ENCODE results near the gene PKMYT1. TPM values are rescaled to one million over a fixed set of nuclear protein-coding genes. Genes with fewer than 3 reads are reported as not detected.

The PKMYT1 gene
- total RNA-seq, 2 experiments from 2014 or later, result 104 to 195 TPM

GRCh38 chr16:2963074-2963722 lies 17.0 kb downstream of the PKMYT1 start:
- ChIA-PET POLR2A (interaction anchor here (0.6 kb wide), 2 partner anchors 15 to 20 kb away, joined by 3 read pairs; no protein-coding TSS in a partner anchor), CTCF (ENCODE audit: unreplicated experiment) (no interaction called here)
- peak overlapping the region; percentile 54 for H3K4me3 ChIP-seq (ENCODE audit: low read depth, low read length, poor library complexity, severe bottlenecking)
- H4K20me1 ChIP-seq (ENCODE audit: insufficient read depth, low read length), result no peaks in the 10 kb centered on the region
- DNase-seq (ENCODE audit: low spot score), result no peak
- no TSS peak for BruUV-seq (replicated peaks)
- TF ChIP-seq EZH2phosphoT487 (IDR thresholded peaks at IDR 0.05; ENCODE audit: borderline replicate concordance, low read depth, low read length), result no peak
- TF ChIP-seq, protein P1, sequence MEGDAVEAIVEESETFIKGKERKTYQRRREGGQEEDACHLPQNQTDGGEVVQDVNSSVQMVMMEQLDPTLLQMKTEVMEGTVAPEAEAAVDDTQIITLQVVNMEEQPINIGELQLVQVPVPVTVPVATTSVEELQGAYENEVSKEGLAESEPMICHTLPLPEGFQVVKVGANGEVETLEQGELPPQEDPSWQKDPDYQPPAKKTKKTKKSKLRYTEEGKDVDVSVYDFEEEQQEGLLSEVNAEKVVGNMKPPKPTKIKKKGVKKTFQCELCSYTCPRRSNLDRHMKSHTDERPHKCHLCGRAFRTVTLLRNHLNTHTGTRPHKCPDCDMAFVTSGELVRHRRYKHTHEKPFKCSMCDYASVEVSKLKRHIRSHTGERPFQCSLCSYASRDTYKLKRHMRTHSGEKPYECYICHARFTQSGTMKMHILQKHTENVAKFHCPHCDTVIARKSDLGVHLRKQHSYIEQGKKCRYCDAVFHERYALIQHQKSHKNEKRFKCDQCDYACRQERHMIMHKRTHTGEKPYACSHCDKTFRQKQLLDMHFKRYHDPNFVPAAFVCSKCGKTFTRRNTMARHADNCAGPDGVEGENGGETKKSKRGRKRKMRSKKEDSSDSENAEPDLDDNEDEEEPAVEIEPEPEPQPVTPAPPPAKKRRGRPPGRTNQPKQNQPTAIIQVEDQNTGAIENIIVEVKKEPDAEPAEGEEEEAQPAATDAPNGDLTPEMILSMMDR (conservative IDR thresholded peaks at IDR 0.05; ENCODE audit: low read length), result no peak
- H3K4me1 ChIP-seq (ENCODE audit: insufficient read depth, low read length, poor library complexity, severe bottlenecking), result peaks cover 55% of the 10 kb centered on the region
- H3K79me2 ChIP-seq (ENCODE audit: insufficient read depth, low read depth, low read length), result no peaks in the 10 kb centered on the region
- no peak overlapping the region for H3K27ac ChIP-seq (ENCODE audit: low read depth, low read length, poor library complexity, severe bottlenecking)
- intact Hi-C loops (cut with micrococcal nuclease; ENCODE audit: unreplicated experiment), result loop anchor here (5.0 kb wide), 1 partner anchor 36 kb away; no protein-coding TSS in a partner anchor
- H2AFZ ChIP-seq (ENCODE audit: low read length), result no peak overlapping the region
- H3K36me3 ChIP-seq (ENCODE audit: insufficient read depth, low read length), result no peaks in the 10 kb centered on the region
- H3K4me2 ChIP-seq (ENCODE audit: low read length), result peak overlapping the region; percentile 65
- H3K9me2 ChIP-seq (ENCODE audit: insufficient read depth, low read length), result no peaks in the 10 kb centered on the region
- no peaks in the 10 kb centered on the region for H3K9me3 ChIP-seq (ENCODE audit: low read length)

DNA sequence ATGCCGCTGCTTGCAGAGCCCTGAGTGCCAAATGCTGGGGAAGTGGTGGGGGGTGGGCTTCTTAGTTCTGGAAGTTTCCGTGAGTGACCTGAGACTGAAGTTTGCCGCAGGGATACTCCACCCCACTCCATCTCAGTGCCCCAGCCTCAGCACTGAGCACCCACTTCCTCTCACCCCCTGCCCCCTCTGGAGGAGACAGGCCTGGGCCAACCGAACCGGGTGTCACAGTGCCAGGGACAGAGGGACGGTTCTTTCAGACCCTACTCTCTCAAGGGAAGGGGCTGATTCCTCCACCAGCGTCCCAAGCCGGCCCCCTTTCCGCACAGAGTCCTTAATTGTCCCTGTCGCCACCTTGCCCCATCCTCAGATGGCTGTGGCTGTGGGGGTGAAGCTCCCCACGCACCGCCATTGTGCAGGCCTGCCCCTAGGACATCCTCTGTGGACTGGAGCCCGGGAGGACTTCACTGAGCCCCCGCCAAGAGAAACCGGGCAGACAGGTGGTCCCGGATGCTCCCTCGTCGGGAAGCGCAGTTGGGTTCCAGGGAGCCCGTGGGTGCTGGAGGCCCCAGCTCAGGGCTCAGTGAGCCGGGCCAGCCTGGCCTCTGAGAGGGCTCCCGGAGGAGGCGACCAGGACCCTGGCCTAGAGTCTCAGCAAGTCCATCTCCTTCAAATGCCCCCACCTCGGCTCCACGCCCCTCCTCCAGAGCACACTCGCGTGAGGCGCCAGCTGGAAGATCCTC lies 17.7 kb downstream of the PKMYT1 start:
- POLR2A ChIA-PET, result no interaction called here
- Histone ChIP-seq H3K4me1 (ENCODE audit: insufficient read depth, low read length, poor library complexity, severe bottlenecking) (peaks cover 51% of the 10 kb centered on the region), H4K20me1 (ENCODE audit: insufficient read depth, low read length) (no peaks in the 10 kb centered on the region), H3K9me2 (ENCODE audit: insufficient read depth, low read length) (no peaks in the 10 kb centered on the region), H3K79me2 (ENCODE audit: insufficient read depth, low read depth, low read length) (no peaks in the 10 kb centered on the region), H3K4me2 (ENCODE audit: low read length) (peak overlapping the region; percentile 65), H3K36me3 (ENCODE audit: insufficient read depth, low read length) (no peaks in the 10 kb centered on the region), H3K9me3 (ENCODE audit: low read length) (no peaks in the 10 kb centered on the region), H3K27ac (ENCODE audit: low read depth, low read length, poor library complexity, severe bottlenecking) (no peak overlapping the region), H2AFZ (ENCODE audit: low read length) (no peak overlapping the region), H3K4me3 (ENCODE audit: low read depth, low read length, poor library complexity, severe bottlenecking) (no peak overlapping the region)
- DNase-seq (ENCODE audit: low spot score), result no peak
- CTCF ChIA-PET (ENCODE audit: unreplicated experiment), result no interaction called here
- intact Hi-C loops (cut with micrococcal nuclease; ENCODE audit: unreplicated experiment), result loop anchor here (5.0 kb wide), 1 partner anchor 35 kb away; no protein-coding TSS in a partner anchor
- no TSS peak for BruUV-seq (replicated peaks)
- TF ChIP-seq, protein P1 (conservative IDR thresholded peaks at IDR 0.05; ENCODE audit: low read length), result no peak
- no peak; the same call in 1 of the 2 replicates for TF ChIP-seq EZH2phosphoT487 (IDR thresholded peaks at IDR 0.05; ENCODE audit: borderline replicate concordance, low read depth, low read length)
